GM12878 (cell line): ENCODE measurements around the gene SORCS1. TPM values are rescaled to one million over a fixed set of nuclear protein-coding genes. Genes with fewer than 3 reads are reported as not detected.

Experiments
- ATAC-seq: fragments of 200-7000 bp; cut with Tn5 transposase; 3 replicates; pipeline ENCODE4 v1.9.1; 2020; ENCODE audit warnings: mild to moderate bottlenecking, moderate library complexity
- BruUV-seq: library from RNA; stranded (reverse); fragments of 400-500 nt; replicated peaks from 2 replicates; lab custom pipeline; 2021; lab: Mats Ljungman, UMichigan
- CTCF ChIA-PET: fragments of 300-600 bp; sonication (Branson Sonifier 250); formaldehyde crosslinking; extraction: SDS; loops from one replicate; lab custom pipeline; 2021; ENCODE audit warnings: inconsistent platforms; lab: Yijun Ruan, JAX
- POLR2A ChIA-PET: fragments of 350-600 bp; formaldehyde crosslinking; extraction: SDS; loops from one replicate; lab custom pipeline; 2021; ENCODE audit warnings: inconsistent platforms; lab: Charles Lee
- RAD21 ChIA-PET: fragments of 300-600 bp; sonication (Branson Sonifier 250); formaldehyde crosslinking; loops from one replicate; lab custom pipeline; 2023; ENCODE audit warnings: antibody characterized with exemption; ENCODE audit not compliant: unreplicated experiment; lab: Charles Lee
- SMC1A ChIA-PET: fragments of 300-600 bp; sonication (Branson Sonifier 250); formaldehyde crosslinking; loops from one replicate; lab custom pipeline; 2023; ENCODE audit not compliant: unreplicated experiment, uncharacterized antibody; lab: Charles Lee
- DNase-seq: peaks from one replicate; pipeline ENCODE4 v3.0.0-alpha.2; 2011; ENCODE audit warnings: low read depth, low spot score
- FAIRE-seq: peaks from 3 replicates; lab custom pipeline; 2011; peaks lifted over from hg19 to GRCh38; lab: Jason Lieb, UNC
- H2AFZ ChIP-seq: 2 replicates; pipeline ENCODE4 v1.6.0; 2011; ENCODE audit warnings: low read depth, low read length, control low read depth; ENCODE audit not compliant: control insufficient read depth
- H3K27ac ChIP-seq: 2 replicates; pipeline ENCODE4 v1.5.1; 2011; ENCODE audit warnings: control low read depth; ENCODE audit not compliant: control insufficient read depth, insufficient read depth
- H3K27me3 ChIP-seq, 2 experiments: replicated peaks in 1 of 2; 2 replicates each; pipeline versions ENCODE4 v1.6.0 to v1.6.1; 2011; ENCODE audit warnings: low read length in 1 of 2; ENCODE audit not compliant: control insufficient read depth in 2 of 2, insufficient read depth in 2 of 2
- H3K36me3 ChIP-seq, 2 experiments: 2 replicates each; pipeline ENCODE4 v1.5.1; 2011; ENCODE audit warnings: low read length in 1 of 2; ENCODE audit not compliant: control insufficient read depth in 2 of 2, insufficient read depth in 2 of 2
- H3K4me1 ChIP-seq: 2 replicates; pipeline ENCODE4 v1.6.1; 2011; ENCODE audit warnings: mild to moderate bottlenecking, low read length, moderate library complexity, mixed read lengths; ENCODE audit not compliant: control insufficient read depth, insufficient read depth
- H3K4me2 ChIP-seq: 2 replicates; pipeline ENCODE4 v1.6.0; 2011; ENCODE audit warnings: control low read depth; ENCODE audit not compliant: control insufficient read depth, insufficient read depth
- H3K4me3 ChIP-seq: fragments of 200-600 bp; sonication (generic); 2 replicates; pipeline ENCODE4 v1.5.1; 2016
- H3K79me2 ChIP-seq: 2 replicates; pipeline ENCODE4 v1.6.0; 2011; ENCODE audit warnings: low read length; ENCODE audit not compliant: control insufficient read depth, insufficient read depth
- H3K9ac ChIP-seq: 2 replicates; pipeline ENCODE4 v1.8.0; 2011; ENCODE audit warnings: low read length, control low read depth, mixed read lengths; ENCODE audit not compliant: control insufficient read depth, insufficient read depth
- H3K9me3 ChIP-seq: replicated peaks from 3 replicates; pipeline ENCODE4 v1.5.1; 2011; ENCODE audit warnings: mild to moderate bottlenecking, low read length; ENCODE audit not compliant: control insufficient read depth, insufficient read depth
- H4K20me1 ChIP-seq: 2 replicates; pipeline ENCODE4 v1.6.0; 2011; ENCODE audit not compliant: control insufficient read depth, insufficient read depth
- ATF7 ChIP-seq: fragments of 450-650 bp; IDR thresholded peaks from 2 replicates; pipeline ENCODE4 v1.6.1; 2016; ENCODE audit warnings: low read depth, mild to moderate bottlenecking
- BHLHE40 ChIP-seq, 2 experiments: fragments of 450-650 bp in 1 of 2; IDR thresholded peaks; 2 replicates each; pipeline ENCODE4 v1.6.1; 2011 to 2017; ENCODE audit warnings: low read depth in 2 of 2, borderline replicate concordance in 1 of 2, improper control_type of control experiment in 1 of 2, low read length in 1 of 2, mild to moderate bottlenecking in 1 of 2
- BRCA1 ChIP-seq: IDR thresholded peaks from 2 replicates; pipeline ENCODE4 v1.6.1; 2011; ENCODE audit warnings: low read depth, low read length, improper control_type of control experiment
- CEBPB ChIP-seq, 2 experiments: fragments of 150-350 bp in 1 of 2; IDR thresholded peaks; 2 replicates each; pipeline ENCODE4 v1.6.1; 2012 to 2014; ENCODE audit warnings: low read depth in 2 of 2, low read length in 2 of 2, borderline replicate concordance in 1 of 2, inconsistent platforms in 1 of 2
- DPF2 ChIP-seq: fragments of 450-650 bp; IDR thresholded peaks from 2 replicates; pipeline ENCODE4 v1.6.1; 2017; ENCODE audit warnings: mild to moderate bottlenecking
- EGR1 ChIP-seq, 2 experiments: IDR thresholded peaks; 1 replicate in 1 of 2; 2 replicates in 1 of 2; pipeline ENCODE4 v1.6.1; 2011 to 2012; ENCODE audit warnings: low read depth in 2 of 2, low read length in 2 of 2, borderline replicate concordance in 1 of 2, mild to moderate bottlenecking in 1 of 2, moderate library complexity in 1 of 2
- FOXK2 ChIP-seq: fragments of 450-650 bp; IDR thresholded peaks from 2 replicates; pipeline ENCODE4 v1.6.1; 2017; ENCODE audit warnings: mild to moderate bottlenecking, moderate library complexity
- MEF2B ChIP-seq: fragments of 450-650 bp; IDR thresholded peaks from 2 replicates; pipeline ENCODE4 v1.6.1; 2018; ENCODE audit warnings: mild to moderate bottlenecking, moderate library complexity; ENCODE audit not compliant: partially characterized antibody, poor library complexity, severe bottlenecking
- PML ChIP-seq: IDR thresholded peaks from 2 replicates; pipeline ENCODE4 v1.6.1; 2012; ENCODE audit warnings: low read length, inconsistent platforms
- SPI1 ChIP-seq: IDR thresholded peaks from 2 replicates; pipeline ENCODE4 v1.6.1; 2011; ENCODE audit warnings: low read depth, mild to moderate bottlenecking, low read length, moderate library complexity, borderline replicate concordance; ENCODE audit not compliant: insufficient read depth
- SREBF2 ChIP-seq: IDR thresholded peaks from 2 replicates; pipeline ENCODE4 v1.6.1; 2012; ENCODE audit warnings: mild to moderate bottlenecking, low read length
- SRF ChIP-seq, 2 experiments: IDR thresholded peaks; 2 replicates each; pipeline ENCODE4 v1.6.1; 2011; ENCODE audit warnings: low read depth in 2 of 2, low read length in 2 of 2, mild to moderate bottlenecking in 1 of 2, moderate library complexity in 1 of 2
- TAF1 ChIP-seq: IDR thresholded peaks from 2 replicates; pipeline ENCODE4 v1.6.1; 2011; ENCODE audit warnings: mild to moderate bottlenecking, low read depth, low read length, borderline replicate concordance
- ZNF274 ChIP-seq: IDR thresholded peaks from one replicate; pipeline ENCODE4 v1.8.0; 2011; ENCODE audit not compliant: insufficient read length, insufficient read depth
- WGBS: methylation state at CpG from one replicate; pipeline ENCODE4 v1.1.6; 2016; ENCODE audit warnings: low lambda C conversion rate; ENCODE audit not compliant: insufficient replicate concordance, insufficient coverage; ENCODE audit errors: missing lambda C conversion rate; 5-methylcytosine and 5-hydroxymethylcytosine counted together
- in situ Hi-C: fragments of 300-500 bp; cut with MboI; formaldehyde crosslinking; loops from 9 replicates; pipeline ENCODE4 v1.14.3; 2018; ENCODE audit warnings: mixed read lengths
- intact Hi-C: fragments of 100-400 bp; cut with micrococcal nuclease; formaldehyde crosslinking; loops from one replicate; pipeline ENCODE4 v1.14.2; 2022; ENCODE audit not compliant: unreplicated experiment
- polyA plus RNA-seq, 11 experiments: library from polyadenylated mRNA; depleted of rRNA in 4 of 11; unstranded in 6 of 11; stranded (reverse) in 5 of 11; fragments of >200 nt; fragmentation: Nextera tagmentation in 4 of 11; fragmentation: Illumina TruSeq in 1 of 11; extraction: Ambion mirVana in 4 of 11; extraction: Trizol in 1 of 11; gene quantifications; 1 replicate in 1 of 11; 2 replicates in 10 of 11; pipeline versions ENCODE4 v1.2.1 to v1.2.3, GENCODE V29; 2011 to 2016; ENCODE audit warnings: inconsistent platforms in 2 of 11, missing spikeins in 2 of 11, low read depth in 1 of 11
- total RNA-seq, 4 experiments: library from RNA; depleted of rRNA in 3 of 4; stranded (reverse); fragments of >200 nt in 3 of 4; fragmentation: Illumina TruSeq in 1 of 4; extraction: Trizol in 1 of 4; gene quantifications; 2 replicates each; pipeline versions ENCODE4 v1.2.1 to v1.2.3, GENCODE V29; 2013 to 2021
- TF ChIP-seq, protein P1 (sequence below): fragments of 450-650 bp; IDR thresholded peaks from 2 replicates; pipeline ENCODE4 v1.6.1; 2016; ENCODE audit warnings: mild to moderate bottlenecking, moderate library complexity, borderline replicate concordance
- TF ChIP-seq, protein P2 (sequence below): IDR thresholded peaks from 2 replicates; pipeline ENCODE4 v1.6.1; 2012; ENCODE audit warnings: low read depth, low read length, improper control_type of control experiment
- TF ChIP-seq, protein P3 (sequence below): fragments of 450-650 bp; IDR thresholded peaks from 2 replicates; pipeline ENCODE4 v1.6.1; 2016; ENCODE audit warnings: mild to moderate bottlenecking

Gene SORCS1
- total and polyA plus RNA-seq, 10 of the 15 experiments (the other 5 are each of a cell fraction or from before 2014, with no cell fraction given): 0.02 to 9.6 (median 0.06) TPM; not detected in 3

DNA sequence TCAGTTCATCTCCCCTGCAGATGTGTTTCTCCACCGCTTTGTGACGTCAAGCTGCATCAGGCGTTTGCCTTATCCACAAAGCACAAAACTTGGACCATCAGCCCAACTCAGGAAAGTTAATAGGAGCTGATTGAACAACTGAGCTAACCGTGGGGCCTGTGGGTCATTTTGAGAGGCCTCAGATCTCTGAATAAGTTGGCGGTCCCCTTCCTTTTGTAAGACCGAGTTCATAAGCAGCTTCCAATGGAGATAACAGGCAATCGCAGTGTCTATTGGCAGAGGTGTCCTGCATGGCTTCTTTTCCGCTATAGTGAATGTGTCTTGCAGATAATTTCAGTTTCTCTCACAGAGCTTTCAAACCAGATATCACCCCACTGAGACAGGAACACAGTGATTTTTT is 154.0 kb downstream of the SORCS1 start:
- DNase-seq: no peak
- Histone ChIP-seq H3K79me2 (no peaks in the 10 kb centered on the region), H3K27ac (no peak overlapping the region), H4K20me1 (no peaks in the 10 kb centered on the region), H3K36me3 (no peaks in the 10 kb centered on the region), H3K27me3 (no peaks in the 10 kb centered on the region), H3K4me1 (no peaks in the 10 kb centered on the region), H3K9ac (no peak overlapping the region), H3K9me3 (no peaks in the 10 kb centered on the region), H2AFZ (no peak overlapping the region), H3K4me3 (no peak overlapping the region), H3K4me2 (no peak overlapping the region)
- no TSS peak for BruUV-seq
- ChIA-PET SMC1A (interaction anchor here (1.3 to 3.3 kb wide), 6 partner anchors 13 to 304 kb away, joined by 3 to 10 read pairs (median 5); no protein-coding TSS in a partner anchor), CTCF (interaction anchor here (0.8 to 2.3 kb wide), 8 partner anchors 12 to 305 kb away, joined by 3 to 8 read pairs (median 4); no protein-coding TSS in a partner anchor), POLR2A (interaction anchor here (0.6 kb wide), 1 partner anchor 28 kb away, joined by 3 read pairs; no protein-coding TSS in a partner anchor), RAD21 (interaction anchor here (1.2 kb wide), 1 partner anchor 149 kb away, joined by 4 read pairs; no protein-coding TSS in a partner anchor)
- TF ChIP-seq BHLHE40 (IDR thresholded peaks at IDR 0.05; ENCODE audit: borderline replicate concordance in 1 of 2, low read depth in 2 of 2, low read length in 1 of 2) (no peak), EGR1 (IDR thresholded peaks at IDR 0.05; ENCODE audit: borderline replicate concordance in 1 of 2, low read depth in 2 of 2, low read length in 2 of 2) (no peak), DPF2 (no peak), FOXK2 (no peak), PML (no peak), SRF (IDR thresholded peaks at IDR 0.05; ENCODE audit: low read depth in 2 of 2, low read length in 2 of 2) (no peak), ATF7 (no peak), TAF1 (no peak), SPI1 (no peak), MEF2B (no peak), BRCA1 (no peak), CEBPB (IDR thresholded peaks at IDR 0.05; ENCODE audit: borderline replicate concordance in 1 of 2, low read depth in 2 of 2, low read length in 2 of 2) (no peak), ZNF274 (no peak), SREBF2 (no peak)
- TF ChIP-seq, protein P1, sequence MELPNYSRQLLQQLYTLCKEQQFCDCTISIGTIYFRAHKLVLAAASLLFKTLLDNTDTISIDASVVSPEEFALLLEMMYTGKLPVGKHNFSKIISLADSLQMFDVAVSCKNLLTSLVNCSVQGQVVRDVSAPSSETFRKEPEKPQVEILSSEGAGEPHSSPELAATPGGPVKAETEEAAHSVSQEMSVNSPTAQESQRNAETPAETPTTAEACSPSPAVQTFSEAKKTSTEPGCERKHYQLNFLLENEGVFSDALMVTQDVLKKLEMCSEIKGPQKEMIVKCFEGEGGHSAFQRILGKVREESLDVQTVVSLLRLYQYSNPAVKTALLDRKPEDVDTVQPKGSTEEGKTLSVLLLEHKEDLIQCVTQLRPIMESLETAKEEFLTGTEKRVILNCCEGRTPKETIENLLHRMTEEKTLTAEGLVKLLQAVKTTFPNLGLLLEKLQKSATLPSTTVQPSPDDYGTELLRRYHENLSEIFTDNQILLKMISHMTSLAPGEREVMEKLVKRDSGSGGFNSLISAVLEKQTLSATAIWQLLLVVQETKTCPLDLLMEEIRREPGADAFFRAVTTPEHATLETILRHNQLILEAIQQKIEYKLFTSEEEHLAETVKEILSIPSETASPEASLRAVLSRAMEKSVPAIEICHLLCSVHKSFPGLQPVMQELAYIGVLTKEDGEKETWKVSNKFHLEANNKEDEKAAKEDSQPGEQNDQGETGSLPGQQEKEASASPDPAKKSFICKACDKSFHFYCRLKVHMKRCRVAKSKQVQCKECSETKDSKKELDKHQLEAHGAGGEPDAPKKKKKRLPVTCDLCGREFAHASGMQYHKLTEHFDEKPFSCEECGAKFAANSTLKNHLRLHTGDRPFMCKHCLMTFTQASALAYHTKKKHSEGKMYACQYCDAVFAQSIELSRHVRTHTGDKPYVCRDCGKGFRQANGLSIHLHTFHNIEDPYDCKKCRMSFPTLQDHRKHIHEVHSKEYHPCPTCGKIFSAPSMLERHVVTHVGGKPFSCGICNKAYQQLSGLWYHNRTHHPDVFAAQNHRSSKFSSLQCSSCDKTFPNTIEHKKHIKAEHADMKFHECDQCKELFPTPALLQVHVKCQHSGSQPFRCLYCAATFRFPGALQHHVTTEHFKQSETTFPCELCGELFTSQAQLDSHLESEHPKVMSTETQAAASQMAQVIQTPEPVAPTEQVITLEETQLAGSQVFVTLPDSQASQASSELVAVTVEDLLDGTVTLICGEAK: no peak
- TF ChIP-seq, protein P2, sequence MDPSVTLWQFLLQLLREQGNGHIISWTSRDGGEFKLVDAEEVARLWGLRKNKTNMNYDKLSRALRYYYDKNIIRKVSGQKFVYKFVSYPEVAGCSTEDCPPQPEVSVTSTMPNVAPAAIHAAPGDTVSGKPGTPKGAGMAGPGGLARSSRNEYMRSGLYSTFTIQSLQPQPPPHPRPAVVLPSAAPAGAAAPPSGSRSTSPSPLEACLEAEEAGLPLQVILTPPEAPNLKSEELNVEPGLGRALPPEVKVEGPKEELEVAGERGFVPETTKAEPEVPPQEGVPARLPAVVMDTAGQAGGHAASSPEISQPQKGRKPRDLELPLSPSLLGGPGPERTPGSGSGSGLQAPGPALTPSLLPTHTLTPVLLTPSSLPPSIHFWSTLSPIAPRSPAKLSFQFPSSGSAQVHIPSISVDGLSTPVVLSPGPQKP: no peak
- TF ChIP-seq, protein P3, sequence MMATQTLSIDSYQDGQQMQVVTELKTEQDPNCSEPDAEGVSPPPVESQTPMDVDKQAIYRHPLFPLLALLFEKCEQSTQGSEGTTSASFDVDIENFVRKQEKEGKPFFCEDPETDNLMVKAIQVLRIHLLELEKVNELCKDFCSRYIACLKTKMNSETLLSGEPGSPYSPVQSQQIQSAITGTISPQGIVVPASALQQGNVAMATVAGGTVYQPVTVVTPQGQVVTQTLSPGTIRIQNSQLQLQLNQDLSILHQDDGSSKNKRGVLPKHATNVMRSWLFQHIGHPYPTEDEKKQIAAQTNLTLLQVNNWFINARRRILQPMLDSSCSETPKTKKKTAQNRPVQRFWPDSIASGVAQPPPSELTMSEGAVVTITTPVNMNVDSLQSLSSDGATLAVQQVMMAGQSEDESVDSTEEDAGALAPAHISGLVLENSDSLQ: no peak
- WGBS: 74% methylated on average over 8 of the region's 8 CpGs
- no peak for FAIRE-seq
- in situ Hi-C loops (no loop called here), intact Hi-C loops (no loop called here)
- ATAC-seq: no peak
